HG02588 (cell line): ENCODE results near the gene ATL1.

ENCODE experiments used
- ATAC-seq: cut with Tn5 transposase; IDR thresholded peaks from one replicate; pipeline ENCODE4 v1.9.1; 2021; ENCODE audit warnings: mild to moderate bottlenecking, moderate library complexity; ENCODE audit not compliant: unreplicated experiment

Gene ATL1

GRCh38 chr14:50559990-50560930, at the start of gene ATL1:
ATL1 (plus strand) TSS chr14:50560145; CDS start chr14:50560266, 121 bp downstream.
- ATAC-seq = no peak

DNA sequence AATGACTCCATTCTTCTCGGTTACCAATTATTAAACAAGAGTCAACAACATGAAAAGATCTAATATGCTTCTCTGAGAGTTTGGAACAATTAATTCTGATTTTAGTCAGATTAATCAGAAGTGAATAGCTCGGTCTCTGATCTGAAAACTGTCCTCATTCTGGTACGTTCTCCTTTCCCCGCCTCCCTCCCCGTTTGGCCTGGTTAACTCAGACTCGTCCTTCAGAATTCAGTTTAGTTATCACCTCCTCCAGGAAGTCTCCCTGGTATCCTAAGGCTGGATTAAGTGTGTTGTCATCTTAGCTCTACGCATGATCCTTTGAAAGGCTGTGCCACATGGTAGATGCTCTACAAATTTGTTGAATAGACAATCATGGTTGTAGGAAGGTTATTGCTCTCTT, 49.8 kb upstream of the ATL1 start:
- no peak for ATAC-seq

- no peak for ATAC-seq
Observed at GRCh38 chr14:50512463-50512862, 47.5 kb upstream of the ATL1 start.

GRCh38 chr14:50516091-50516490, 43.9 kb upstream of the ATL1 start:
- no peak for ATAC-seq

- ATAC-seq = peak; percentile 70
Observed at GRCh38 chr14:50520947-50521815, 38.8 kb upstream of the ATL1 start.

DNA sequence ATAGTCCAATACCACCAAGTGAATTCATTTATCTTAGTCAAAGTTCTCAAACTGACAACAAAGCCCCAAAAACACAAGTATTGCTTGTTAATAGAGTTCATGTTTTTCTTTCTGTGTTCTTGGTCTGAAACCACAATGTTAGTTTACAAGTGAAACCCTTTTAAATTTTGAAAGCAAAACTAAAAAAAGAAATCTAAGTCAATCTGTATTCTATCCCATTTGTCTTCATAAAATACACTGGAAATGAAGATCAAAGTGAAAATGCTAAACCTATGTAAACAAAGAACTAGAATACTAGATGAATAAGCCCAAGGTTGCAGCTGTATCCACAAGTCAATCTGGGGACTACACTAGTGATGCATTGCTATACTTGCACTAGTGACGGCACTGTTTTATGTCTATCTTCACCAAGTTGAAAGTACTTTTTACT, 38.0 kb upstream of the ATL1 start:
- peak; percentile 42 for ATAC-seq

- ATAC-seq = no peak
Observed at GRCh38 chr14:50523271-50524041, 36.5 kb upstream of the ATL1 start.

DNA sequence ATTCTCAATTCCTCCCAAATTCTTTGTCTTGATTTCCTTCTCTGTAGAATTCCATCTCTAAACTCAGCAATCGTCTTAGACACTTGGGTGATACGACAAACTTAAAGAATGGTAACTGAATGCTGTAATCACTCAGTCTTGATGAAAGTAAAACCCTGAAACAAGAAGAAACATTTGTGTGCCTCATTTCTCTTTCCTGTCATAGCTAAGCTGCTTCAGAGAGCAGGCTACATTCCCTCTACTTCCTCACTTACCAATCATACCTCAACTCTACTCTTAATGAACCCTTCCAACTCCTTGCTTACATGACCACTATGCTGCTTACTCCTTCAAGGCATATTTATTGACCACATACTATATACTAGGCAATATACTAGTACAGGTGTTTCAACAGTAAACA, 35.9 kb upstream of the ATL1 start:
- ATAC-seq = peak; percentile 34

- no peak for ATAC-seq
Observed at GRCh38 chr14:50524731-50525515, 35.0 kb upstream of the ATL1 start.

DNA sequence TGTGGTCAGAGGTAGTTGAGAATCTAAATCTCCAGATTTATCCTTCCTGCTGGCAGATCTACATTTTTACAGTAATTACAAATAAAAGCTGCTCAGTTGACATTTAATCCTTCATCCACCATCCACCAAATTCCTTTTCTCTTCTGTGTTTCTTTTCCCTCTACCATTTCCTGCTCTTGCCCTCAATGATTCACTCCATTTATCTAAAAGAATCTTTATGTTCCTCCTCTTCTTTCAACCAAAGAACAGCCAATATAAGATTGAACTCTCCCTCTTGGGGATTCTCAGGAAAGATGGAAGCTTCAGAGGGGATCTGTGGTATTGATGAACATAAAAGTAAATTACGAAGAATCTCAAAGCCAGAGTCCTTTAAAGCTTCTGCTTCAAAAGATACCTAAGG, 31.9 kb upstream of the ATL1 start:
- ATAC-seq = no peak

DNA sequence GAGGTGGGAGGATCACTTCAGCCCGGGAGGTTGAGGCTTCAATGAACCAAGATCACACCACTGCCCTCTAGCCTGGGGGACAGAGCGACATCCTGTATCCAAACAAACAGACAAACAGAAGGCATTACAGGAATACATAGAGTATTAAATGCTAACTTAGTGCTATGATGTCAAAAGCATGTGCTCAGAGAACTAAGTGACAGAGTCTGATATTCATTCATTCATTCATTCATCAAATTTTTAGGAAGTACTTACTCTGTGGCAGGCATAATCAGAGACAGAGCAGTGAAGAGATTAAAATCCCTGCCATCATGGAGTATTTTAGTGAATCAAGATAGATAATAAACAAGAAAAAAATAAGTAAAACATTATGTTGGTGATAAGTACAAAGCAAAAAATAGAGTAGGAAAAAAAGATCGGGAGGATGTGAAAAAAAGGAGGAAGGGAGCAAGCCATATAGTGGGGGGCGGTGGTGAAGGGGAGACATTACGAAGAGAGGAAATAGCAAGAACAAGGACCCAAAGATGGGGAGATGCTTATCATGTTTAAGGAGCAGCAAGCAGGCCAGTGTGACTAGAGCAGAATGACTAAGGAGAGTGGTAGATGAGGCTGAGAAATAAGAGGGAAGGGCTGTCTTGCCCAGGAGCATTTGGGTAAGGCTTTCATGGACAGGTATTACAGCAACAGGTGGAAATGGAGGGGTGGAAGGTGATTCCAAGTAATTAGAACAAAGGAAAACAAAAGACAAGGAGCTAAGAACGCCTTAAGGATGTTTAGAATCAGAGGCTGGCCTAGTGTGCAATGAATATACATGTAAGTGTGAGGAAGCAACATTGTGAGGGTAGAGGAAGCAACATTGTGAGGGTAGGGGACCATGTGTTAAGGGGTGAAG, 30.4 kb upstream of the ATL1 start:
- no peak for ATAC-seq

DNA sequence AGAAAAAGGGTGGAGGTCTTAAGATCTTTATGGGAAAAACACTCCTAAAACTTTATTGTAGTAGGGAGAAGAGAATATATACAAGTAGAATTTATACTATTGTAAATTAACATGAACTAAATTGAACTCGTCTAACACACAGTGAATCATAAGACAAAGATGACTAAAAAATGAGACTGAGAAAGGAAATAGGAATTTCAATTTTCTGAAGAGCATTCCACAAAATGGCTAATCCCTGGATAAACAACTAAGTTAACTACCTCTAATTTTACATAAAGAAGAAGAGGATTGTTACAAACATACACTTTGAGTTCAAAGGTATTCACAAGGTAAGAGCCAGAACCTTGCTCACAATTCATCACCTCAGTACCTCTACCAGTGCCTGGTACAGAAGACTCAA, 29.6 kb upstream of the ATL1 start:
- ATAC-seq = no peak

DNA sequence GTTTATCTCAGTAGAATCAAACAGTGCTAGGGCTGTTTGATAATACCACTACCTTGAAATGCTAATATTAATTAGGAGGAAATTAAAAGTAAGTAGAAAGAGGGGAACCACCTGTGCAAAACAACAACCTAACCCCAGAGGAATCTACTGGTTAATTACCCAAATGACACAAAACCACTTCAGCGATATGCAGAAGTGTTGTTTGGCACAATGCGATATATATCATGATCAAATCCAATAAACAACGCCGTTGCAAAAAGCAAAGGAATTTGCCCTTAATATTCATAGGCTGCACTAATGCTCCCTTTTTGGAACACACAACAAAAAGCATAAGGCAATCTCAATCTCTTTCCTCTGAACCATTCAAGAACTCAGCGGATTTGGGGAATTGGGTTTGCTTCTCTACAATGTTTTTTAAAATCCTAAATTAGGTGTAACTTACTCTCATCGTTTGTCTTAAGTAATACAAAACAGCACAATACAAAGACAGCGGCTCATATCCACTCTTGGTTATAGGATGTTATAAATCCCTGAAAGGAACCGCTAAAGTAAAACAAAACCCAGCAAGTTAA, 29.1 kb upstream of the ATL1 start:
- ATAC-seq = no peak

- ATAC-seq = peak; percentile 19
Observed at GRCh38 chr14:50531595-50532501, 28.1 kb upstream of the ATL1 start.

DNA sequence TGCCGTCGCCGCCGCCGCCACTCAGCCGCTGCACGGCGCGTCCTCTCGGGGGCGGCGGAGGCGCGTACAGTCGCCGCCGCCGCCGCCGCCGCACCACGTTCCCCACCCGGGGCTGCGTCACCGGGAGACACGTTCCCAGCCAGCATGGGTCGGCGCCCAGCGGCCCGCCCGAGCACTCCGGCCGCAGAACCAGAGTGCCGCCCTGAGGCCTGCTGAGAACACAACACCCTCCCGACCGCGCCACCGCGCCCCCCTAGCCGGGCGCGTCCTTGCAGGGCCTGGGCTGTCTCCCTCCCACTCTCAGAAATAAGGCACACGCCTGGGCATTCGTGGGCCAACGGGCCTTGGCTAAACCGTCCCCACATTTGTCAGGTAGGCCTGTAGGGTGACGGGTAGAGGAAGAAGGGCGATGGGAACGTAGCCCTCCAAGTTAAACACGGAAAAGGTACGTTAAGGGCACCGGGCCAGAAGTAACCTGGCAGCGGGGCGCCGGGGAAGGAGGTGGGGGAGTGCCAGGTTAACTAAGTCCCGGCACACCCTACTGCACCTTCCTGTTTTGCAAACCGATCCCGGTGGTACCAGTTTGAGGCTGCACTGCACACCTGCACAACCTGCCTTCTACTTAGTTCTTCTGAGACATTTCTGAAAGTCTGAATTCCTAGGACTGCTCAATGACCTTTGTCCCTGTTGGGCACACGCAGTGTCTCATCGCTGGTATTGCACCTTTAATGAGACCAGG, 27.3 kb upstream of the ATL1 start, which contains the start of gene MAP4K5:
Gene MAP4K5, minus strand, starts transcription at position 68 of the 739 bp plus-strand sequence. CDS start 520 bp downstream, outside the sequence.
- ATAC-seq = peak; percentile 95

- ATAC-seq = peak; percentile 4
Observed at GRCh38 chr14:50533241-50533705, 26.7 kb upstream of the ATL1 start.

GRCh38 chr14:50533806-50534205, 26.1 kb upstream of the ATL1 start:
- no peak for ATAC-seq
